Lung (tissue), 12 donors: ENCODE results near the gene CNTN5. TPM values are rescaled to one million over a fixed set of nuclear protein-coding genes. Genes with fewer than 3 reads are reported as not detected.

Experiments
- ATAC-seq: fragments of 200-7000 bp; cut with Tn5 transposase; one replicate; pipeline ENCODE4 v1.9.1; 2020; ENCODE audit warnings: moderate number of reproducible peaks; ENCODE audit not compliant: insufficient read depth, low FRiP score
- DNase-seq, 3 donors: peaks; one replicate each; pipeline ENCODE4 v3.0.0-alpha.2; 2013 to 2017
- H3K27ac ChIP-seq, 2 donors: one replicate each; pipeline ENCODE4 v1.5.1; 2013; ENCODE audit warnings: mild to moderate bottlenecking in 2 of 2, moderate library complexity in 2 of 2, control low read depth in 1 of 2, inconsistent platforms in 1 of 2, low read depth in 1 of 2, low read length in 1 of 2
- H3K27me3 ChIP-seq, 3 donors: one replicate each; pipeline ENCODE4 v1.5.1; 2013; ENCODE audit warnings: low read length in 2 of 3; ENCODE audit not compliant: control insufficient read depth in 3 of 3, insufficient read depth in 3 of 3
- H3K36me3 ChIP-seq, 4 donors: one replicate each; pipeline ENCODE4 v1.5.1; 2013; ENCODE audit warnings: low read length in 4 of 4, mild to moderate bottlenecking in 1 of 4, moderate library complexity in 1 of 4; ENCODE audit not compliant: control insufficient read depth in 4 of 4, insufficient read depth in 4 of 4
- H3K4me1 ChIP-seq, 5 donors: one replicate each; pipeline ENCODE4 v1.5.1; 2013; ENCODE audit warnings: low read length in 5 of 5, mild to moderate bottlenecking in 2 of 5, moderate library complexity in 1 of 5; ENCODE audit not compliant: control insufficient read depth in 5 of 5, insufficient read depth in 5 of 5
- H3K4me3 ChIP-seq: one replicate; pipeline ENCODE4 v1.5.1; 2013; ENCODE audit warnings: mild to moderate bottlenecking, control low read depth, moderate library complexity
- H3K9ac ChIP-seq, 2 donors: one replicate each; pipeline ENCODE4 v1.5.1; 2013; ENCODE audit warnings: low read length in 2 of 2, control low read depth in 1 of 2; ENCODE audit not compliant: insufficient read depth in 1 of 2
- H3K9me3 ChIP-seq, 4 donors: one replicate each; pipeline ENCODE4 v1.5.1; 2013; ENCODE audit warnings: low read length in 3 of 4, mild to moderate bottlenecking in 1 of 4, moderate library complexity in 1 of 4; ENCODE audit not compliant: control insufficient read depth in 4 of 4, insufficient read depth in 3 of 4
- CTCF ChIP-seq: IDR thresholded peaks from 2 replicates; pipeline ENCODE4 v1.5.1; 2012; ENCODE audit warnings: mild to moderate bottlenecking; ENCODE audit errors: control extremely low read depth, extremely low read depth
- WGBS, 2 donors: extraction: QIAGEN DNeasy Blood & Tissue Kit; methylation state at CpG; one replicate each; pipeline ENCODE4 v1.1.7; 2013; 5-methylcytosine and 5-hydroxymethylcytosine counted together
- polyA plus RNA-seq, 2 donors: library from polyadenylated mRNA; stranded (reverse); fragments of 200-250 nt; gene quantifications; one replicate each; pipeline ENCODE4 v1.2.1, GENCODE V29; 2013
- total RNA-seq, 2 donors: library from RNA; depleted of rRNA in 1 of 2; stranded (reverse); fragments of >200 nt in 1 of 2; gene quantifications; one replicate each; pipeline ENCODE4 v1.2.1, GENCODE V29; 2014 to 2021
- donor health status: control.
- donor health status: control.
- donor health status: Bipolar disorder and iron deficiency.
- donor health status: healthy.
- donor health status: DM: yes; HTN: yes; CAD: no.

The CNTN5 gene
- total and polyA plus RNA-seq, 4 donors: 0.10 to 0.80 (median 0.44) TPM

GRCh38 chr11:100163471-100163870 is 1142.7 kb downstream of the CNTN5 start:
- ATAC-seq: no peak
- Histone ChIP-seq H3K27me3 (no peaks in the 10 kb centered on the region), H3K4me1 (no peaks in the 10 kb centered on the region), H3K36me3 (no peaks in the 10 kb centered on the region), H3K9me3 (no peaks in the 10 kb centered on the region), H3K27ac (no peak overlapping the region), H3K9ac (no peak overlapping the region), H3K4me3 (no peak overlapping the region)
- no peak for DNase-seq
- TF ChIP-seq CTCF: no peak

- 16 to 21% methylated on average over 3 of the region's 3 CpGs for whole genome bisulfite sequencing, 2 donors
- Histone ChIP-seq H3K9ac (no peak overlapping the region), H3K9me3 (peaks cover 0 to 2% (median 0%) of the 10 kb centered on the region in 4 donors), H3K4me3 (no peak overlapping the region), H3K36me3 (no peaks in the 10 kb centered on the region), H3K27ac (no peak overlapping the region), H3K27me3 (no peaks in the 10 kb centered on the region), H3K4me1 (no peaks in the 10 kb centered on the region)
- no peak for ATAC-seq
- DNase-seq: no peak
- TF ChIP-seq CTCF: no peak
These were observed 1154.1 kb downstream of the CNTN5 start for GRCh38 chr11:100174881-100175280.

GRCh38 chr11:100176456-100176855 is 1155.7 kb downstream of the CNTN5 start:
- DNase-seq (no peak), ATAC-seq (no peak)
- H3K36me3 ChIP-seq: no peaks in the 10 kb centered on the region
- H3K4me1 ChIP-seq: no peaks in the 10 kb centered on the region
- H3K9me3 ChIP-seq: peaks cover 0 to 2% (median 0%) of the 10 kb centered on the region in 4 donors
- no peak overlapping the region for H3K9ac ChIP-seq
- H3K27me3 ChIP-seq: no peaks in the 10 kb centered on the region
- TF ChIP-seq CTCF: no peak
- no peak overlapping the region for H3K27ac ChIP-seq
- H3K4me3 ChIP-seq: no peak overlapping the region

GRCh38 chr11:100177651-100178050 is 1156.9 kb downstream of the CNTN5 start:
- Histone ChIP-seq H3K4me1 (no peaks in the 10 kb centered on the region), H3K36me3 (no peaks in the 10 kb centered on the region), H3K4me3 (no peak overlapping the region), H3K9ac (no peak overlapping the region), H3K9me3 (peaks cover 0 to 2% (median 0%) of the 10 kb centered on the region in 4 donors), H3K27me3 (no peaks in the 10 kb centered on the region), H3K27ac (no peak overlapping the region)
- 86 to 88% methylated on average over 5 of the region's 5 CpGs for WGBS, 2 donors
- TF ChIP-seq CTCF: no peak
- no peak for DNase-seq
- ATAC-seq: no peak
